ENCODE measurements around the gene OR1M1.
"Not testable (repeated sequence)": the region's sequence is repeated elsewhere in the genome, so short reads cannot be mapped to it uniquely, and the experiment has no call there.

OR1M1 gene

DNA sequence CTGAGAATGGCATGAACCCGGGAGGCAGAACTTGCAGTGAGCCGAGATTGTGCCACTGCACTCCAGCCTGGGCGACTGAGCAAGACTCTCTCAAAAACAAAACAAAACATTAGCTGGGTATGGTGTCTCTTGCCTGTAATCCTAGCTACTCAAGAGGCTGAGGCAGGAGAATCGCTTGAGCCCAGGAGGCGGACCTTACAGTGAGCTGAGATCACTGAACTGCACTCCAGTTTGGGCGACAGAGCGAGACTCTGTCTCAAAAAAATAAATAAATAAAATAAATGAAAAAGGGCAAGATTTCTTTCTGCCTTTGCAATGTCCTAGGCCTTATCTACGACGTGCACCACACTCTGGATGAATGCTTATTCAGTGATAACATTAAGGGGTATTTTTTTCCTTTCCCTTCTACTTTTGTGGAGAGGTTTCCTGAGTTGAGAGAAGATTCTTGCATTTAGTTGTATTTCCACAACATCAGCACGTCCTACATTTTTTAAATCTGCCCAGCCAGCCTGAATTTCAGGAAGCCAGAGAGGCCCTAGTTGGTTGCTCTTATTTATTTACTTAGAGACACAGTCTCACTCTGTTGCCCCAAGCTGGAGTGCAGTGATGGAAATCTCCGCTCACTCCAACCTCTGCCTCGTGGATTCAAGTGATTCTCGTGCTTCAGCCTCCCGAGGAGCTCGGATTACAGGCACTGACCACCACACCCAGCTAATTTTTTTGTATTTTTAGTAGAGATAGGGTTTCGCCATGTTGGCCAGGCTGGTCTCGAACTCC, 26.1 kb upstream of the OR1M1 start:
- no peak overlapping the region for H3K27ac Mint-ChIP-seq
- H3K9me3 Mint-ChIP-seq, result no peaks in the 10 kb centered on the region
- no peak overlapping the region for H3K4me3 Mint-ChIP-seq
- H3K4me1 Mint-ChIP-seq (ENCODE audit: low read depth), result no peaks in the 10 kb centered on the region
- no peaks in the 10 kb centered on the region for H3K36me3 Mint-ChIP-seq (ENCODE audit: low read depth)
- no peaks in the 10 kb centered on the region for H3K27me3 Mint-ChIP-seq

DNA sequence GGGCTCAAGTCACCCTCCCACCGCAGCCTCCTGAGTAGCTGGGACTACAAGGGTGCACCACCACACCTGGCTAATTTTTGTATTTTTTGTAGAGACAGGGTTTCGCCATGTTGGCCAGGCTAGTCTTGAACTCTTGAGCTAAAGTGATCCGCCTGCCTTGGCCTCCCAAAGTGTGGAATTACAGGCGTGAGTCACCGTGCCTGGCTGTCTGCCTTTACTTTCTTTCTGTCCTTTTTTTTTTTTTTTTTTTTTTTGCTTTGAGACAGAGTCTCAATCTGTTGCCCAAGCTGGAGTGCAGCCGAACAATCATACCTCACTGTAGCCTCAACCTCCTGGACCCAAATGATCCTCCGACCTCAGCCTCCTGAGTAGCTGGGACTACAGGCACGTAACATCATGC, 25.0 kb upstream of the OR1M1 start:
- Mint-ChIP-seq H3K36me3 (ENCODE audit: low read depth) (no peaks in the 10 kb centered on the region), H3K27ac (no peak overlapping the region), H3K4me1 (ENCODE audit: low read depth) (no peaks in the 10 kb centered on the region)

DNA sequence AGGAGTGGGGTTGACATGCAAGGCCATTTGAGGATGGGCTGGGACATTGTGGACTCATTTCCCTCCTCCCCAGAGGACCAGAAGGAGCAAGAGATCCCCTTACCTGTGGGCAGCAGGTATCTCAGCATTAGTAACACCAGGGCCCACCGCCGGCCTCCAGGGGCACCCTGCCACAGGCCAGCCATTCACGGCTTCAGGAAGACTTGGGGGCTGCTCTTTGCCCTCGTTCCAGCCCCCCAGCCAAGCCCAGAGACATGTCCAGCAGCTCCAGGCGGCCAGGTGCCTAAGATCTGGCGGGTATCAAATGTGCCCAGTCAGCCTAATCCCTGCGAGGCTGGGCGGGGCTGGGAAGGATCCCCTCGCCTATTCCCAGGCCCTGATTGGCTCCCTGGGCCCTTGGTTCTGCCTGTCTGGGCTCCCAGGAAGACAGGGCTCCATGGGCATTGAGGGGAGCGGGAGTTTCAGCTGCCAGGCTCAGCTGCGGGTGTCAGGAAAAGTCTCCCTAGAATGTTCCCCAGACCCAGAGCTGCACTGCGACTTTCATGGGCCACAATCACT, 21.3 kb upstream of the OR1M1 start:
- Mint-ChIP-seq H3K9me3 (no peaks in the 10 kb centered on the region), H3K27ac (no peak overlapping the region), H3K4me3 (no peak overlapping the region), H3K36me3 (ENCODE audit: low read depth) (no peaks in the 10 kb centered on the region), H3K27me3 (no peaks in the 10 kb centered on the region), H3K4me1 (ENCODE audit: low read depth) (no peaks in the 10 kb centered on the region)

More for the DNA sequence above, 25.0 kb upstream of the OR1M1 start:
- Mint-ChIP-seq H3K4me3 (no peak overlapping the region), H3K9me3 (no peaks in the 10 kb centered on the region), H3K27me3 (no peaks in the 10 kb centered on the region)

DNA sequence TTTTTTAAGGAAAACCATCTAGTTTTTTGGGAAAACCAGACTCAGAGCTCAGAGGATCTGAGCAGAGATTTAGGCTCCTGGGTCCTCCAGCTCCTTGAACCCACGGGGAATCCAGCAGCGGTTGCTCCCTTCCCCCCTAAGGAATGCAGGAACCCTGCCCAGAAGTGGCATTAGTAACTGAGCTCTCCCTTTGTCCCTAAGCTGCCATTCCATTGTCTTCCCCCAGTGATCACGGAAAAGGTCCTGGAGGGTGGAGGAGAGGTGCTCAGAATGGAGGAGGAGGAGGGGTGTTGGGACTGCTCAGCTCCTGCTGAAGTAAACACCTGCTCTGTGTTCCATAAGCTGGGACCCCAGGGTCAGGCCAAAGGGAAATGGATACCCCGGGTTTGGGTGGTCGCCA, 16.8 kb upstream of the OR1M1 start:
- Mint-ChIP-seq H3K27ac (no peak overlapping the region), H3K9me3 (no peaks in the 10 kb centered on the region)

DNA sequence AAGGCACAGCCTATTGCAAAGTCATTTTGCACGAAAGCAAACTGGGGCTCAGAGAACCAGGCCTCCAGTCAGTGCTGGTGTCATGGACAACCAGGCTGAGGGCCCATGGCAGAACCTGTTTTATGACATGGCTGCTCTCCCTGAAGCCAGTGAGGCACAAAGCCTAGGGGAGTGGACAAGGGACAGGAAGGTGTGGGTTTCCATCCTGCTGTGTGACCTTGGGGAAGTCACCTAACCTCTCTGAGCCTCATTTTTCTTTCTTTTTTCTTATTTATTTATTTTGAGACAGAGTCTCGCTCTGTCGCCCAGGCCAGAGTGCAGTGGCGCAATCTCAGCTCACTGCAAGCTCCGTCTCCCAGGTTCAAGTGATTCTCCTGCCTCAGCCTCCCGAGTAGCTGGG, 15.1 kb upstream of the OR1M1 start:
- H3K4me3 Mint-ChIP-seq; H3K36me3 Mint-ChIP-seq (ENCODE audit: low read depth); H3K27ac Mint-ChIP-seq; H3K9me3 Mint-ChIP-seq; H3K4me1 Mint-ChIP-seq (ENCODE audit: low read depth); H3K27me3 Mint-ChIP-seq: not testable (repeated sequence)

More for the DNA sequence above, 16.8 kb upstream of the OR1M1 start:
- Mint-ChIP-seq H3K27me3 (no peaks in the 10 kb centered on the region), H3K4me1 (ENCODE audit: low read depth) (no peaks in the 10 kb centered on the region), H3K36me3 (ENCODE audit: low read depth) (no peaks in the 10 kb centered on the region), H3K4me3 (no peak overlapping the region)

DNA sequence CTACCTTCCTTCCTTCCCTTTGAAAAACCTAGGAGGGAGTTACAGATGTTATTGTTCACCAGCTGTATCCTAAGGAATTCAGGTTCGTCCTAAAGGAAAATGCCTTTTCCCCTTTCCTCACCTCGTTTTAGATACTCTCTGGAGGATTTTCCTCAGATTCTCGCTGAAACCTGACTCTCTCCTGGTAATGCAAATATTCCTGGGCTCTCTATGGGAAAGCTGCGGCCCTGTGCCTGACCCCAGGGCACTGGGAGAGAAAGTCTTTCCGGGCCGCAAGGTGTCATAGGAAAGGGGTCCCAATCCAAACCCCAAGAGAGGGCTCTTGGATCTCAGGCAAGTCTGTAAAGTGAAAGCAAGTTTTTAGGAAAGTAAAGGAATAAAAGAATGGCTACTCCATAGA, 13.1 kb upstream of the OR1M1 start:
- Mint-ChIP-seq H3K27me3 (no peaks in the 10 kb centered on the region), H3K4me3 (no peak overlapping the region), H3K4me1 (ENCODE audit: low read depth) (no peaks in the 10 kb centered on the region), H3K36me3 (ENCODE audit: low read depth) (no peaks in the 10 kb centered on the region), H3K9me3 (no peaks in the 10 kb centered on the region), H3K27ac (no peak overlapping the region)

DNA sequence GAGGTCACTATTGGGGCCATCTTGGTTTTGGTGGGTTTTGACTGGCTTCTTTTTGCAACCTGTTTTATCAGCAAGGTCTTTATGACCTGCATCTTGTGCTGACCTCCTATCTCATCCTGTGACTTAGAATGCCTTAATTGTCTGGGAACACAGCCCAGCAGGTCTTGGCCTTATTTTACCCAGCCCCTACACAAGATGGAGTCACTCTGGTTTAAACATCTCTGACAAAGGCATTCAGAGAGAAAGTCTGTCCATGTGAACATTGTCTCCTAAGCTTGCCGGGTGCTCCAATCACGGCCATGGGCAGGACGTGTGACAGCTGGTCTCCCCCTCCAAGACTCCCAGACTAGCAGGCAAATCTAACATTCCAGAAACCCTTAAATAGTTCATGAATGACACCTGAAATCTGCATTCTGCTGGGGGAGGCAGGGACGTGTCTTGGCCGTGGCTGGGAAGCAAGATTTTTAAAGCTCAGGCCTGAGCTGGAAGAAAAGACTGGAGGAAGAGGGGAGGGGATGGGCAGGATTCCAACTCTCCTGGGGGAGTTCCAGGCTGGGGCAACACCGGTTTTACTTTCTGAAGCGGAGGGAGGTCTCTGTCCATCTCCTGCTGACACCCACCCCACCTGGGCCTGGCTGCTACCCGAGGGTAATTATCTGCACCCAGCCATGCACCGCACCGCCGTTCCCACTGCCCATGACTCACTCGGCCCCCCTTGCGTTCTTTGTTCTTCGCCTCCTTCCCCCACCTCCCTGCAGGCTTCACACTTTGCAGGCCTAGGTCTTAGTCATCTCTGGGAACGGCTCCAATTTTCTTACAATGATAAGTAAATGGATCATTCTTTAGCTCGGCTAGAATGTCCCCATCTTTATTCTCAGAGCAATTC, 11.6 kb upstream of the OR1M1 start:
- H3K9me3 Mint-ChIP-seq, result no peaks in the 10 kb centered on the region
- H3K27me3 Mint-ChIP-seq, result no peaks in the 10 kb centered on the region
- H3K36me3 Mint-ChIP-seq (ENCODE audit: low read depth), result no peaks in the 10 kb centered on the region
- H3K4me3 Mint-ChIP-seq, result no peak overlapping the region
- H3K27ac Mint-ChIP-seq, result no peak overlapping the region
- no peaks in the 10 kb centered on the region for H3K4me1 Mint-ChIP-seq (ENCODE audit: low read depth)

DNA sequence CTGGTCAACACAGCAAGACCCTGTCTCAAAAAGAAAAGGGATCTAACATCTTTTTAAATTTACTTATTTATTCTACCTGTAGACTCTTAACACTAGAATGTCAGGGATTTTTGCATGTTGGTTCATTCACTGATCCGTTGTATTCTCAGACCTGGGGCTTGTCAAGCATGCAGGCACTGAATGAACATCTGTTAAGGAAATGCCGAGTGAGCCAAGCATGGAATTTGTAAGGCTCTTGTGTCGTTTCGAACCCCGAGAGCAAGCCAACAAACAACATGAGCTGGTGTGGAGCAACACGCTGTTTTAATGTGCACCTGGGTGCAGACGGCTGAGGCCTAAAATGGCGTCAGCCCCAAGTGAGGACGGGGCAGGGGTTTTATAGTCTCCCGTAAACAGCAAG, 10.0 kb upstream of the OR1M1 start:
- Mint-ChIP-seq H3K36me3 (ENCODE audit: low read depth) (no peaks in the 10 kb centered on the region), H3K27ac (no peak overlapping the region), H3K4me3 (no peak overlapping the region), H3K27me3 (no peaks in the 10 kb centered on the region), H3K4me1 (ENCODE audit: low read depth) (no peaks in the 10 kb centered on the region), H3K9me3 (no peaks in the 10 kb centered on the region)

DNA sequence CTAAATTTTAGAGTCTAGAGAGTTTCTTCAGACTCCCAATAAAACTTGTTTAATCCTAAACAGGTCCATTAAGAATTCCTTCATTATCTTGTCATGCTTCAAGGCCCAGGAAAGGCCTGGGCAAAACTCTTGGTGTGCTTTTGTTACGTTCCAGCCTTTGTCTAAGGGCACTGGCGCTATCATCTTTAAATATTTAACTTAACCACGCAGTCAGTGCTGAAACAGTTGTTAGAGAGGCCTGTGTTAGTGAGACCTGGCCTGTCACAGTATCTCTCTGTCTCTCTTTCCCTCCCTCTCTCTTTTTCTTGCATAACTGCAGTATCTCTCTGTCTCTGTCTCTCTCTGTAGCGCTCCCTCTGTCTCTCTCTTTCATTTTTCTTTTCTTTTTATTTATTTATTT, 8.2 kb upstream of the OR1M1 start:
- H3K27ac Mint-ChIP-seq, result no peak overlapping the region
- no peaks in the 10 kb centered on the region for H3K9me3 Mint-ChIP-seq

DNA sequence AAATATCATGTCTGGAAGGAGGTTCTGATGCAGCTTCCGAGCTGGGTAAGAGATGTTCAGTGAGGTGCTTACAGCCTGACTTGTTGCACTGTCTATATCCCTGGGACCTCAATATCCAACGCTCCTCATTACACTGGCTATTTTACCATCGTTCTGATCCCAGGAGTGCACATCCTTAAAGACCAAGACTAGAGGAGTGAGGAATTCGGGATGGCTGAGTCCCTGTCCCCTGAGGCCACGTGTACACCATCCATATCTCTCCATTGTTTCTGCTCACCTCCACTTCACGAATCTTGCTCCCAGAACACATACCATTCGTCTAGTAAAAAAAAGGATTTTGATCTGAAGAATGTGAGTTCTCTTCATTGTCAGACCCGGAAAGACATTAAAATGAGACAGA, 20.5 kb downstream of the OR1M1 start, which contains the start of gene OR7G2:
OR7G2 (minus strand) TSS at position 101 of the 400 bp plus-strand sequence. CDS start 4,232 bp downstream, outside the sequence.
- Mint-ChIP-seq H3K4me1 (ENCODE audit: low read depth) (no peaks in the 10 kb centered on the region), H3K9me3 (no peaks in the 10 kb centered on the region), H3K4me3 (no peak within 1 kb of the TSS), H3K36me3 (ENCODE audit: low read depth) (no peaks in the 10 kb centered on the region), H3K27ac (no peak within 1 kb of the TSS), H3K27me3 (peaks cover 27% of the 10 kb centered on the region)

More for the DNA sequence above, 8.2 kb upstream of the OR1M1 start:
- Mint-ChIP-seq H3K4me1 (ENCODE audit: low read depth) (no peaks in the 10 kb centered on the region), H3K4me3 (no peak overlapping the region), H3K36me3 (ENCODE audit: low read depth) (no peaks in the 10 kb centered on the region), H3K27me3 (no peaks in the 10 kb centered on the region)

DNA sequence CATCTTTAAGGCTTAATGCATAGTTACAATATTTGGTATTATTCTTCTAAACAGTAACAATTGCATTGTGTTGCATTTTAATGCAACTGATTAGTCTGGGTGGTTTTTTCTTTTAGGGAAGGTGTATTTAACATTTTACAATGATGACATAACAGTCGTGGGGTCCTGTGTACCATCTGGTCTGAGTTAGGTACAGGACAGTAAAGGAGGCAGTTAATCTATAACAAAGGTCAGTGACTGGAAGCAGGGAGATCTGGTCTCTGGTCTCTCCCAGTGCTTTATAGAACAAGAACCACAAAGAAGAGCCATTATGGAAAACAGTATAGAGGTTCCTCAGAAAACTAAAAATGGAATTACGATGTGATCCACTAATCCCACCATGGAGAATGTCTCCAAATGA, 23.1 kb downstream of the OR1M1 start:
- Mint-ChIP-seq H3K36me3 (ENCODE audit: low read depth) (no peaks in the 10 kb centered on the region), H3K9me3 (no peaks in the 10 kb centered on the region), H3K27ac (no peak overlapping the region), H3K27me3 (peaks cover 22% of the 10 kb centered on the region), H3K4me1 (ENCODE audit: low read depth) (no peaks in the 10 kb centered on the region), H3K4me3 (no peak overlapping the region)

DNA sequence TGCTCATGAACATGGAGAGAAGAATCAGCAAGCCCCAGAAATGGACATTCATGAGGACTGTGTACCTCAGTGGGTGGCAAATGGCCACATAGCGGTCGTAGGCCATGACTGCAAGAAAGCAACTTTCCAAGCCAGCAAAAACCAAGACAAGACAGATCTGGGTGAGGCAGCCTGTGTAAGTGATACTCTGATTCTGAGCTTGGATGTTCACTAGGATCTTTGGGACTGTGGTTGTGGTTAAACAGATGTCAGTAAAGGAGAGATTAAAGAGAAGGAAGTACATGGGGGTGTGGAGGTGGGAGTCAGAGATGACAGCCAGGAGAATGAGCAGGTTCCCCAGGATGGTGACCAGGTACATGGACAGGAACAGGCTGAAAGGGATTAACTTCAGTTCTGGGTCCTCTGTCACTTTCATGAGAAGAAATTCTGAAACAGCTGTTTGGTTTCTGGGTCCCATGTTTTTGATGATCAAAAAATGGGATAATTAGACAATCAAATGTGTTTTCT, 28.5 kb downstream of the OR1M1 start, which contains the start of gene OR7G1:
OR7G1 (minus strand) TSS at position 457 of the 507 bp plus-strand sequence; CDS start at position 457, 0 bp downstream.
- H3K4me1 Mint-ChIP-seq (ENCODE audit: low read depth), result no peaks in the 10 kb centered on the region
- no peak within 1 kb of the TSS for H3K4me3 Mint-ChIP-seq
- H3K27me3 Mint-ChIP-seq, result peaks cover 26% of the 10 kb centered on the region
- H3K36me3 Mint-ChIP-seq (ENCODE audit: low read depth), result no peaks in the 10 kb centered on the region
- H3K27ac Mint-ChIP-seq, result no peak within 1 kb of the TSS
- no peaks in the 10 kb centered on the region for H3K9me3 Mint-ChIP-seq

DNA sequence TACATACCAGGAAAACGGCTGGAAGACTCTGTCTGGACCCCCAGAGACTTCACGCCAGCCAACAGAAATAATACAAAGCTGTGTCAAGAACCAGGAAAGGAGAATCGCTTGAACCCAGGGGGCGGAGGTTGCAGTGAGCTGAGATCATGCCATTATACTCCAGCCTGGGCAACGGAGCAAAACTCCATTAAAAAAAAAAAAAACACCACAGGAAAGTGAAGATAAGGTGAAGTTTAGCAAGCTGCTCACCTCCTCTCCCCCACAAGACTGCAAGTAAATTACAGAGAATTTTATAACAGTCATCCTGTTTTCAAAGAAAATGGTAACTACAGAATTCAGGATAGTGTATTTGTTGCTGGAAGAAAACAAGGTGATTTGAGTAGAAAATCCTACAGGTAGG, 29.7 kb downstream of the OR1M1 start:
- no peaks in the 10 kb centered on the region for H3K36me3 Mint-ChIP-seq (ENCODE audit: low read depth)
- H3K9me3 Mint-ChIP-seq, result no peaks in the 10 kb centered on the region
- no peak overlapping the region for H3K27ac Mint-ChIP-seq
- no peak overlapping the region for H3K4me3 Mint-ChIP-seq
- peaks cover 26% of the 10 kb centered on the region for H3K27me3 Mint-ChIP-seq
- H3K4me1 Mint-ChIP-seq (ENCODE audit: low read depth), result no peaks in the 10 kb centered on the region

DNA sequence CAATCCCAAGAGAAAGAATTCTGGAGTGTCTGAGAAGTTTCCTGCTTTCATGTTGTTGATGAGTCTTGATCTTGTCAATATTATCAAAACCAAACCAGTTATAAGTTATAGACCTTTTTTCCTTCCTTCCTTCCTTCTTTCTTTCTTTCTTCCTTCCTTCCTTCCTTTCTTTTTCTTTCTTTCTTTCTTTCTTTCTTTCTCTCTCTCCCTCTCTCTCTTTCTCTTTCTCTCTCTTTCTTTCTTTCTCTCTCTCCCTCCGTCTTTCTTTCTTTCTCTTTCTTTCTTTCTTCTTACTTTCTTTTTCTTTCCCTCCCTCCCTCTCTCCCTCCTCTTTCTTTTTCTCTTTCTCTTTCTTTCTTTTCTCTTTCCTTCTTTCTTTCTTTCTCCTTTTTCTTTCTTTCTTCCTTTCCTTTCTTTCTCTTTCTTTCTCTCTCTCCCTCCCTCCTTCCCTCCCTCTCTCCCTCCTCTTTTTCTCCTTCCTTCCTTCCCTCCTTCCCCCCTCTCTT, 40.1 kb downstream of the OR1M1 start, which contains the start of gene OR7G3:
OR7G3 (minus strand) TSS at position 51 of the 506 bp plus-strand sequence; CDS start at position 51, 0 bp downstream.
- peaks cover 9% of the 10 kb centered on the region for H3K4me1 Mint-ChIP-seq (ENCODE audit: low read depth)
- H3K36me3 Mint-ChIP-seq (ENCODE audit: low read depth), result no peaks in the 10 kb centered on the region
- H3K9me3 Mint-ChIP-seq, result no peaks in the 10 kb centered on the region
- H3K27me3 Mint-ChIP-seq, result peaks cover 26% of the 10 kb centered on the region
- H3K4me3 Mint-ChIP-seq, result no peak within 1 kb of the TSS
- no peak within 1 kb of the TSS for H3K27ac Mint-ChIP-seq
